GM23338 (cell line): Measurements from ENCODE around the gene RABGAP1L. TPM values are rescaled to one million over a fixed set of nuclear protein-coding genes. Genes with fewer than 3 reads are reported as not detected.

Source experiments
- ATAC-seq: fragments of 200-7000 bp; cut with Tn5 transposase; 3 replicates; pipeline ENCODE4 v1.9.1; 2020
- DNase-seq: peaks from one replicate; pipeline ENCODE4 v3.0.0-alpha.2; 2015; ENCODE audit warnings: low spot score
- H2AFZ ChIP-seq: fragments of 200-600 bp; sonication (generic); 2 replicates; pipeline ENCODE4 v1.8.0; 2016; ENCODE audit warnings: antibody characterized with exemption, mild to moderate bottlenecking, moderate library complexity
- H3F3A ChIP-seq: fragments of 200-600 bp; sonication (generic); replicated peaks from 2 replicates; pipeline ENCODE4 v1.8.0; 2017; ENCODE audit warnings: antibody characterized with exemption, mixed run types, low read depth
- H3K27ac ChIP-seq: fragments of 200-600 bp; sonication (generic); 2 replicates; pipeline ENCODE4 v1.6.1; 2016; ENCODE audit warnings: low read depth
- H3K27me3 ChIP-seq: fragments of 200-600 bp; sonication (generic); 2 replicates; pipeline ENCODE4 v1.8.0; 2016; ENCODE audit warnings: mild to moderate bottlenecking, mixed run types, moderate library complexity; ENCODE audit not compliant: insufficient read depth
- H3K36me3 ChIP-seq: fragments of 200-600 bp; sonication (generic); 2 replicates; pipeline ENCODE4 v1.8.0; 2016; ENCODE audit warnings: mild to moderate bottlenecking; ENCODE audit not compliant: insufficient read depth
- H3K4me1 ChIP-seq: fragments of 200-600 bp; sonication (generic); 2 replicates; pipeline ENCODE4 v1.8.0; 2016; ENCODE audit warnings: mild to moderate bottlenecking, moderate library complexity; ENCODE audit not compliant: insufficient read depth
- H3K4me2 ChIP-seq: fragments of 200-600 bp; sonication (generic); 2 replicates; pipeline ENCODE4 v1.7.1; 2017; ENCODE audit warnings: mixed run types
- H3K4me3 ChIP-seq: fragments of 200-600 bp; sonication (generic); 2 replicates; pipeline ENCODE4 v1.6.1; 2016; ENCODE audit warnings: mixed run types
- H3K79me2 ChIP-seq: fragments of 200-600 bp; sonication (generic); replicated peaks from 2 replicates; pipeline ENCODE4 v1.8.0; 2017; ENCODE audit warnings: mild to moderate bottlenecking; ENCODE audit not compliant: insufficient read depth
- H3K9me2 ChIP-seq: fragments of 200-600 bp; sonication (generic); 2 replicates; pipeline ENCODE4 v1.8.0; 2017; ENCODE audit not compliant: insufficient read depth
- H4K20me1 ChIP-seq: fragments of 200-600 bp; sonication (generic); replicated peaks from 2 replicates; pipeline ENCODE4 v1.8.0; 2017; ENCODE audit warnings: mild to moderate bottlenecking; ENCODE audit not compliant: insufficient read depth
- H3K27ac Mint-ChIP-seq: 2 replicates; pipeline ENCODE4 v1.8.0; 2020; ENCODE audit warnings: inconsistent platforms, mild to moderate bottlenecking, moderate library complexity, mixed read lengths
- H3K27me3 Mint-ChIP-seq: 3 replicates; pipeline ENCODE4 v1.8.0; 2022; ENCODE audit warnings: low read depth, mild to moderate bottlenecking, moderate library complexity, mixed read lengths, inconsistent platforms; ENCODE audit not compliant: insufficient read depth, poor library complexity
- H3K36me3 Mint-ChIP-seq: 3 replicates; pipeline ENCODE4 v1.8.0; 2021; ENCODE audit warnings: low read depth, mild to moderate bottlenecking, inconsistent platforms, moderate library complexity, mixed read lengths
- H3K4me1 Mint-ChIP-seq: 3 replicates; pipeline ENCODE4 v1.8.0; 2020; ENCODE audit warnings: mild to moderate bottlenecking, inconsistent platforms, mixed read lengths
- H3K4me3 Mint-ChIP-seq: 3 replicates; pipeline ENCODE4 v1.8.0; 2021; ENCODE audit warnings: moderate library complexity, mild to moderate bottlenecking, inconsistent platforms, mixed read lengths
- H3K9me3 Mint-ChIP-seq: 3 replicates; pipeline ENCODE4 v1.8.0; 2020; ENCODE audit warnings: moderate library complexity, mild to moderate bottlenecking, inconsistent platforms, mixed read lengths
- NANOG ChIP-seq: IDR thresholded peaks from 2 replicates; pipeline ENCODE4 v1.6.1; 2016; ENCODE audit warnings: antibody characterized with exemption, borderline replicate concordance
- STAT1 ChIP-seq: IDR thresholded peaks from one replicate; pipeline ENCODE4 v1.6.1; 2016; ENCODE audit warnings: antibody characterized with exemption; ENCODE audit not compliant: unreplicated experiment
- ZNF331 ChIP-seq: fragments of 250-450 bp; sonication (Bioruptor Pico); IDR thresholded peaks from 2 replicates; pipeline ENCODE4 v1.5.0; 2020; ENCODE audit warnings: low read depth, mild to moderate bottlenecking, moderate library complexity
- ZNF462 ChIP-seq: fragments of 250-450 bp; sonication (Bioruptor Pico); IDR thresholded peaks from 2 replicates; pipeline ENCODE4 v1.5.0; 2020; ENCODE audit warnings: mild to moderate bottlenecking, moderate library complexity
- polyA plus RNA-seq: library from polyadenylated mRNA; unstranded; fragments of >200 nt; fragmentation: Nextera tagmentation; extraction: Ambion mirVana; gene quantifications from 2 replicates; pipeline ENCODE4 v1.2.1, GENCODE V29; 2016
- total RNA-seq: library from RNA; depleted of rRNA; stranded (reverse); fragments of >200 nt; shearing (Covaris generic); gene quantifications from 2 replicates; pipeline ENCODE4 v1.2.3, GENCODE V29; 2014

Gene RABGAP1L
- total and polyA plus RNA-seq, 2 experiments from 2014 or later, result 83.2 to 136 TPM

GRCh38 chr1:174976436-174977108 is 817.3 kb downstream of the RABGAP1L start:
- Histone ChIP-seq H3K36me3 (peaks cover 75% of the 10 kb centered on the region), H3K4me3 (no peak overlapping the region), H4K20me1 (peaks cover 8% of the 10 kb centered on the region), H3K27me3 (no peaks in the 10 kb centered on the region), H3F3A (peaks cover 12% of the 10 kb centered on the region), H3K4me2 (no peak overlapping the region), H3K4me1 (no peaks in the 10 kb centered on the region), H3K79me2 (peaks cover 8% of the 10 kb centered on the region; the same call in 1 of the 2 replicates), H3K9me2 (no peaks in the 10 kb centered on the region), H2AFZ (no peak overlapping the region), H3K27ac (no peak overlapping the region)
- H3K4me3 Mint-ChIP-seq, result no peak overlapping the region
- no peak overlapping the region for H3K27ac Mint-ChIP-seq
- H3K36me3 Mint-ChIP-seq, result peaks cover 83% of the 10 kb centered on the region
- DNase-seq, result no peak
- TF ChIP-seq ZNF331 (no peak), STAT1 (no peak), ZNF462 (CRISPR knock-in tag) (no peak), NANOG (no peak)
- no peaks in the 10 kb centered on the region for H3K9me3 Mint-ChIP-seq
- H3K27me3 Mint-ChIP-seq, result no peaks in the 10 kb centered on the region
- no peak for ATAC-seq
- no peaks in the 10 kb centered on the region for H3K4me1 Mint-ChIP-seq
